T-helper 2 cell treated with Interferon-gamma antibody and Interleukin-4, amounts not matched to agents 100 ng/mL and 5 ng/mL, for 36 hours (primary cell): Measurements from ENCODE around the gene PACC1. TPM values are rescaled to one million over a fixed set of nuclear protein-coding genes. Genes with fewer than 3 reads are reported as not detected.

Source experiments
- intact Hi-C: fragments of 100-400 bp; cut with micrococcal nuclease; formaldehyde crosslinking; loops from one replicate; pipeline ENCODE4 v1.15.1; 2023
- total RNA-seq: library from RNA; stranded (reverse); gene quantifications from 2 replicates; pipeline ENCODE4 v1.2.3, GENCODE V29; 2022

PACC1 gene
- 14.3 and 15.6 TPM in 2 replicates for total RNA-seq

DNA sequence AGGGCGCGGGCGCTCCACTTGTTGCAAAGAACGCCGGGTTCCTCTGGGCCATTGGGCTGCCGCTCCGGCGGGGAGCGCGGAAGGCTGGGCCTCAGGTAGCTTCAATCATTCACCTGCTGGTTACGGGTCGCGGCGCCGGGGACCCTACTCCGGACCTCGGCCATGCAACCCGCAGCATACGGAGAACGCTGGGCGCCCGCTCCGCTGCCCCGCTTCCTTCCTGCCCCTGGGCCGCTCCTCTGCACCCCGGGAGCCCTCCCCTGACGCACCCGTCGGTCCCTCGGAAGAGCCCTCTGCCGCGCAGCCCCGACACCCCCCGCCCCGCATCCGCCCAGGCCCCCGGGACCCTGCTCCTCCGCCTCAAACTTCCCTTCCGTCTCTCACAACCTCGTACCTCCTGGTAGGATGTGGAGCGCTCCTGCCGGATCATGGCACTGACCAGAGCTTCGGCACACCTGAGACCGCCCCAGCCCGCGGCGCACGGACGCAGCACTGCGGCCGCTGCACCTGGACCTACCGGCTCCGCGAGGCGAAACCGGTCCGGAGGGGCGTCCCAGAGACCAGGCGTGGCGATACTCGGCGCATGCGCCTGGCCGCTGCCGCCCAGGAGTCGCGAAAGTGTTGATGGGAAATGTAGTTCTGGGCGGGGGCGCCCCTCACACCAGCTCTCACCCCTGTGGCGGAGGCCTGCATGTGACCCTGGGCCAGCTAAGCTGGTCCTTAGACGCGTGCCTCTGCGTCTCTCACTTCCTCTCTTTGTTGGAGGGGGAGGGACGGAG is at the start of gene PACC1:
TSS of gene PACC1 (minus strand) at position 559 of the 779 bp plus-strand sequence. CDS start at position 430, 129 bp downstream.
- intact Hi-C loops, result loop anchor here (1.0 to 10.0 kb wide), 5 partner anchors 18 to 840 kb away; partner anchors contain the start of genes DTL, INTS7, NENF and NSL1

DNA sequence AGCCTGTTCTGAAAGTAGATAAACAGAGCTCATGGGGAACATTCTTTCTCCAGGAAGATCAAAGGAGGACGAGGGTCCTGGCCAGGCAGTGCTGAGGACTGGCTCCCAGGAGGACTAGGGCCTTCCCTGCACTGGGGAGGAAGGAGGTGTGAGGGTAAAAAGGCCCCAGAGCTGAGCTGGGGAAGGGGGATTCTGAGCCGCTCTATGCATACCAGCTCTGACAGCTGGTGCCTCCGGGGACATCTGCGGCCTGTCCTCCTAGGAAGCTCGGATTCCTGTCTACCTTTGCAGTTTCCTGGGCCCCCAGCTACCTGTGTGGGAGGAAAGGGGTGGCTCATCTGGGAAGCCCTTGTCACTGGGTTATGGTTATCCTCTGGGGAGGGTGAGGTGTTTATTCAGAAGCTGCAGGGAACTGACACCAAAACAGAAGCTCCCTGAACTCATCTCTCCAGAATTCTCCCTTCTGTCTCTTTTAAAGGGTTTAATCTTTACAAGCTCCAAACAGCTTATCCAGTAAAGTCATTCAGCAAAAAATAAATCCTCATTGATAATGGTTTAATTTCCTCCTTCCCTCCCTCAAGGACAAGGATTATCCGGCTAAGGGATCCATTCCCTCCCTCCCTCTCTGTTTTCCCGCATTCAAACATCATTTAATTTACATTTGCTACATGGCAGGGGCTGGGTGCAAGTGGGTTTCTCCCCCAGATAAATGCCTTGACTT is 49.0 kb upstream of the PACC1 start:
- intact Hi-C loops, result no loop called here

DNA sequence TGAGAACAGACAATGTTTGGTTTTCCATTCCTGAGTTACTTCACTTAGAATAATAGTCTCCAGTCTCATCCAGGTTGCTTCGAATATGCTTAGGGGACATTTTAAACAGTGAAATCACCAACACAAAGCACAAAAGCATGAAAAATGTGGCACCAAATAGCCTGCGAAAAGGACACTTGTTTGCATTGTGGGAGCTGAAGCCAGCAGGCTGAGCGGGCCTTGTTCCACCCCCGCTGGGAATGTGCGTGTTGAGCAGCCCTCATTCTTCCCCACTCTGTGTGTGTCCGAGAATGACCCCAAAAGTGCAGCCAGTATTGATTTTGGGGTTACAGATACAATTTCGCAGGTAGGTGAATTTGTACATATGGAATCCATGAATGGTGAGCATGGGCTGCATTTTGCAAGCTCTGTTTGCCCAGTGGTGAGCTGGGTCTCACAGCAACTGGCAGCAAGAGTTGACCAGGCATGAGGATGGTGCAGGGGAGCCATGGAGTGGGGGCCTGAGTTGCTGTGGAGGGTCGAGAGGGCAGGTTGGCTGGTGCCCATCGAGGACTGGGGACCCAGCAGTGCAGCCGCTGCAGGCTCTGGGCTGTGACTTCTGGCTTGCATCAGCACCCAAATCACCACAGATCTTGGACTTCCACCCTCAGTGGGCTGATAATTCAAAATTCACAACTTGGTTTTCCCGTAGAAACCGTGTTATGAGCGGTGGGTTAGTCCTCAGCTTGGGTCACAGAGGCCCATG is 47.4 kb upstream of the PACC1 start:
- intact Hi-C loops, result no loop called here

DNA sequence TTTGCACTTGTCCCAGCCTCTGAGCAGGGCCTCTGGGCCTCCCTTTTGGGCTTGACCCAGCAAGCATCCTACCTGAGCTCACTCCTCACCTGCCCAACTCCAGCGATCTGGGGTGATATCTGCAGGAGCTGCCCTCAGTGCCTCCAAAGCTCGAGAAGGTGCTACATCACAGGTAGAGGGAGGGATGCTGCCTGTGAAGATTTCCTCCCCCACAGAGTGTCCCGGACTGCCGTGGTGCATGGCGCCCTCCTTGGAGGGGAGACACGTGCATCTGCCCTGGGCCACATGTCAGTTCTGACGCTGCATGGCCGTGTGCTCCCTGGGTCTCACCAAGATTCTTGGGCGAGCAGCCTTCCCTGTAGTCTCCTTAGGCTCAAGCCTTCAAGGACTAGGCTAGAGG is 45.7 kb upstream of the PACC1 start:
- intact Hi-C loops, result no loop called here

DNA sequence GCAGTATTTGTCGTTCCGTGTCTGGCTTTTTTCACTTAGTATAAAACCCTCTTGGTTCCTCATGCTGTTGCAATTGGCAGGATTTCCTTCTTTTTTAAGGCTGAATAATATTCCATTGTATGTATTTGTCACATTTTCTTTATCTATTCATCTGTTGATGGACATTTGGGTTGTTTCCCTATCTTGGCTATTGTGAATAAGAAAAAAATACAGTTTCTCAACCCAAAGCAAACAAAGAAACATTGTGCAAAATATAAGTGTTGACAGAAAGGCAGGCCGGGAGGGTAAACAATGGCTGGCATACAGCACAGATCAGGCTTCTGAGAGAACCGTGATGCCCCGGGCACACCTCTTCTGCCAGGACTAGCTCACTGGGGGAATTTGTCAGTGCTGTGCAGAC is 45.0 kb upstream of the PACC1 start:
- intact Hi-C loops, result loop anchor here (5.0 to 10.0 kb wide), 5 partner anchors 92 to 762 kb away; partner anchors contain the start of genes DTL and INTS7

DNA sequence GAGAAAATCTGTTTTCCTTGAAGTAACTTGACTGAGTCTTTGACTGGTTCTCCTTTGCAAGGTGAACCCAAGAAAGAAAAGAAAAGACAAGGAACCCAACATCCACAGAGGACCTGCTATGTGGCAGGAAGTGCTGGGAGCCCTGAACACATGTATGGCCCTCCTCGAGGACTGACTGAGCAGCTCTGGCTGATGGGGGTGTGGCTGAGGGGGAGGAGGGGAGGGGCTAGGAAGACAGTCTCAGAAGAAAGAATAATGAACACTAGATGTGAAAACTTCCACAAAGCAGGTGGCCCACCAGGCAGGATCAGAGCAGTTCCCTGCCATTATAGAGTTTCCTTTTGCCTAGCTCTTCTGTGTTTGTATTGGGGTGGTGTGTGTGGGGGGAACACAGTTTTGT is 44.1 kb upstream of the PACC1 start:
- intact Hi-C loops, result loop anchor here (5.0 to 10.0 kb wide), 5 partner anchors 92 to 762 kb away; partner anchors contain the start of genes DTL and INTS7

DNA sequence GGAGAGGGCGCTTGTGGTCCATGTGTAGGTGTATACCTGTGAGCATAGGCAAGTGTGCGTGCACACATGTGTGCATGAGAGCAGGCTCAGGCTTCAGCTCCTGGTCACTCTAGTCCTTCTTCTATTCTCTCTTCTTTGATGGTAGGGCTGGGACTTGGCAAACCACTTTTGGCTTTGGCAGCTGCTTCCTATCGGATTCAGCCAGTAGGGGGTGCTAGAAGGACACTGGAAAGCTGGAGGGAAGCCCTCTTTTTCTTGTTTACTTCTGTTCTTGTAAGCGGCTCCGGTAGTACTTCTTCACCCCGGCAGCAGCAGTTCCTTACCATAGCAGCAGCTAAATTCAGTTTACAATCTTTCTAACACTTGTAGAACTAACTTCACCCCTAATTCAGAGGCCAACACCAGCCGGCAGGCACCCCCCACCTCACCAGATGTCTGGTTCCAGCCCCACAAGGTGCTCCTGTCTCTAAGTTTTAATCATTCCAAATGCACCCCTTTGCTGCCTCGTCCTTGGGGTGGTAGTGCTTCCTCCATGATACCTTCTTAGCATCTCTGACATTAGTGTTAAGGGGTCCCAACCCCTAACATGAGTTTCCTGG is 43.2 kb upstream of the PACC1 start:
- intact Hi-C loops, result loop anchor here (2.0 to 10.0 kb wide), 6 partner anchors 91 to 761 kb away; partner anchors contain the start of genes DTL and INTS7

DNA sequence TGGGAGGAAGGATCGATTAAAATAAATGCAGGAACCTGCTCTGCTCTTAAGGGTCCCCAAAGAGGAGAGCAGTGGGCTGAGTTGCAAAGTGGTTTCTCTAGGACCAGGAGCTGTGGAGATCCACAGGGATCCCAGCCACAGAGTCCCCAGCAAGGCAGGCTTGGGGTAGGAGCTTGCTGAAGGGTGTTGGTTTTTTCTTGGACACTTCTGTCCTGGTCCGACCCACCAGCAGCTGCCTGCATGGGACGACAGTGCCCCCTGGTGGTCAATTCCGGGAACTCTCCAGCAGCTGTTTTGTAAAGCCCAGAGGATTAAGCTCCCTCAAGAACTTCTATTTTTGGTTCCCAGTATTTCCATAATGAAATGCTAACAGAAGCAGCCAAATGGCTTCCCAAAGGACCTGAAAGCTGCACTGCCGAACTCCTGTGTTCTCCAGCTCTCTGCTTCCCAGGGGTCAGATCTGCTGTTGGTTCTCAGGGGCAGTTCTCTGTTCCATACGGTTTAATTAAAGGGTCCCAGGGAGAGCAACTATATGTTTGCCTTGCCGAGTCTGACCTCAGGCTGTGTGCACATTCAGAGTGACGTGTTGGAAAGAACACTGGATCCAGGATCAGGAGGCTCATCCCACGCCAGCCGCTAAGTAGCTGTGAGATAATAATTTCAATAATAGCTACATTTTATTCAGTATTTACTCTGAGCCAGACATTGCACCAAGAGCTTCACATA is 41.3 kb upstream of the PACC1 start:
- intact Hi-C loops, result loop anchor here (1.0 to 10.0 kb wide), 7 partner anchors 89 to 776 kb away; partner anchors contain the start of genes DTL and INTS7

DNA sequence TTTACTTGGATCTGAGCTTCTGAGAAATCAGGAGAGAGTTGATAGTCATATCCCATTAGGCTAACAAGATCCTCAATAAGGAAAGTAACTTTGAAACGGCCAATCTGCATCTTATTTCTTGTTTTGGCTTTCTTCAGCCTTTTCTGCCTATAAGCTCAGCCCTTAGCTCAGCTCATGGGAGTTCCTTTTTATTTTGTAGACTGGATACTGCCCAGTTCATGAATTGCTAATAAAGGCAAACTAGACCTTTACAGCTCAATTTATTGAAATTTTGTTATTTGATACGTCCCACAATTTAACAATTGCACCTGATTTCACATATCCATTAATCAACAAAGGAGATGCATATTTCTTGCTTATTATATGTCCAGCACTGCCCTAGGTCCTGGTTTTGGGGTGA is 40.7 kb upstream of the PACC1 start:
- intact Hi-C loops, result loop anchor here (5.0 to 10.0 kb wide), 5 partner anchors 88 to 758 kb away; partner anchors contain the start of genes DTL and INTS7

DNA sequence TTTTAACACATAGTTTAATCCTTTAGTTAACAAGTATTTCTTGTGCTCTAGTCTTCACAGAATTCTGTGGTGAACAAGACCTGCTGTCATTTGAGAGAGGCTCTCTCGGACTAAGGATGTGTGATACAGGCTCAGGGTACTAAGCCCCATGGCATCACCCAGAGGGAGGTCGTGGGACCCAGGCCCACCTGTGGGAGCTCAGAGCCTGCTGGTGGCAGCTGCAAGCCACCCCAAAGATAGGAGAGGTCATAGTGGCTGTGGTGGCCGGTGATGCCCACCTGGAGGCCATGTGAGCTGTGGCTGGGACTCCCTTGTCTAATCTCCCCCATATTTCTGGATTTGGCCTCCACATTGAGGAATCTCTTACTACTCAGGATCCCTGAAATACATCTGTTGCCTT is 40.1 kb upstream of the PACC1 start:
- intact Hi-C loops, result loop anchor here (5.0 to 10.0 kb wide), 5 partner anchors 87 to 757 kb away; partner anchors contain the start of genes DTL and INTS7

DNA sequence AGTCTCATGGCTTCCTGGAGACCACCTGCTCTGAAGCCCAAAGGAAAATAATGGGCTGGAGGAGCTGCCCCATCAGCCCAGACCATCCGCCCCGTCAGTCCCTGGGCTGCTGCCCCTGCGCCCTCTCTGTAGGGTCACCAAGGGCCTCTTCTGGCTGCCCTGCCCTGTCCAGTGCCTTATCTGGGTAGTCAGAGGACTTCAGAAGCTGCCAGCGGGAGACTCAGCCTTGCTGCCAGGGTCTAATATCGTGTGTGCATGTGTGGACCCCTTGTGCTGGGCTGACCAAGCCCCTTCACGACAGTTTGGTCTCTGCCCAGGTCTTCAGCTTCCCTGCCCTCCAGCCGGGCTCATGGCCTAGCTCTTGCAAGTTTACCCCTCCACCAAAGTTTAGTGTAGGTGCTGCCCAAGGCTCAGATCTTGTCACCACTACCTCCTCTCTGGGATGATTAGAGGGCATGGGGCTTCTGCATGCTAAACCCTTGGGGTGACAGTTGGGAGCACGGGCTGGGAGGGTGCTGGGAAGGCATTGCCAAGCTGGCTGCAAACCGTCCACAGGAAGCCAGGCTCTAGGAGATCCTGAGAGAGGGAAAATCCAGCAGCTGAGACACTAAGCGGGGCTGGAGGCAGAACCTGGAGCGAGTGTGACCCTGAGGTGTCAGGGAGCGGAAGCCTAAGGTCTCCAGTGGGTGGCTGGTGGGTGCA is 38.6 kb upstream of the PACC1 start:
- intact Hi-C loops, result loop anchor here (10.0 kb wide), 1 partner anchor 419 kb away; the partner anchor contains the start of genes DTL and INTS7

DNA sequence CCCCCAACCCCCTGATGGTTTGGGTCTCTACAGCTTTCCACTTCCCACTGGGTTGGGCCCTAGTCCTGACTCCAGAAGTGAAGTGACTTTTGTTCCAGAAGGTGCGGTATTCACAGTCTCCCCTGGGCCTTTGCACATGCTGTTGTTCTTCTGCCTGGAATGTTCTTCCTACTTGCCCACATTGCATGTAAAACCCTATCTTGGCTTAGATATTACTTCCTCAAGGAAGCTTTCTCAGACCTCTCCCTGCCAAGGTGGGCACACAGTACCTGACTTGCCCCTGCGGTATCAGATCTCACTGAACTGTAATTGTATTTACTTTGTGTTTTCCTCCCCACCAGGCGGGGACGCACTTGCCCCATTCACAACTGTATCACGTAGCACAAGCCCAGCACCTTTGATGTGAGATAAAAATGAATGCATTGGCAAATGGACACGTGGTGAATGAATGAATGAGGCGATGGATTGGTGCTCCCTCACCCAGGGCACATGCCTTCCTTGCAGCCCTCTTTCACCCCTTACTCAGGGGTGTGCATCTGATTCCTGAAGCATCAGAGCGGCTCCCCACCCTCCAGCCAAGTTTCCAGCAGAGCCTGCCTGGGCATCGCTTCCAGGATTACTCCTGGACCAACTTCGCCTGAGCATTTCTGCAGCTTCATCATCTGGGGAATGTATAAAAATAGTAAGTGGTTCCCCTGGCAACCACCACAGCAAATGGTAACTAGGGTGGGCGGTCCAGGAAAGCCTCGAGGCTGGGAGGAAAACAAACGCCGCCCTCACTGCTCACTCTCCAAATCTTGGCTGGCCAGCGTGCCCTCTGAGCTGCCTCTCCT is 37.9 kb upstream of the PACC1 start:
- intact Hi-C loops, result loop anchor here (10.0 kb wide), 1 partner anchor 418 kb away; the partner anchor contains the start of genes DTL and INTS7

DNA sequence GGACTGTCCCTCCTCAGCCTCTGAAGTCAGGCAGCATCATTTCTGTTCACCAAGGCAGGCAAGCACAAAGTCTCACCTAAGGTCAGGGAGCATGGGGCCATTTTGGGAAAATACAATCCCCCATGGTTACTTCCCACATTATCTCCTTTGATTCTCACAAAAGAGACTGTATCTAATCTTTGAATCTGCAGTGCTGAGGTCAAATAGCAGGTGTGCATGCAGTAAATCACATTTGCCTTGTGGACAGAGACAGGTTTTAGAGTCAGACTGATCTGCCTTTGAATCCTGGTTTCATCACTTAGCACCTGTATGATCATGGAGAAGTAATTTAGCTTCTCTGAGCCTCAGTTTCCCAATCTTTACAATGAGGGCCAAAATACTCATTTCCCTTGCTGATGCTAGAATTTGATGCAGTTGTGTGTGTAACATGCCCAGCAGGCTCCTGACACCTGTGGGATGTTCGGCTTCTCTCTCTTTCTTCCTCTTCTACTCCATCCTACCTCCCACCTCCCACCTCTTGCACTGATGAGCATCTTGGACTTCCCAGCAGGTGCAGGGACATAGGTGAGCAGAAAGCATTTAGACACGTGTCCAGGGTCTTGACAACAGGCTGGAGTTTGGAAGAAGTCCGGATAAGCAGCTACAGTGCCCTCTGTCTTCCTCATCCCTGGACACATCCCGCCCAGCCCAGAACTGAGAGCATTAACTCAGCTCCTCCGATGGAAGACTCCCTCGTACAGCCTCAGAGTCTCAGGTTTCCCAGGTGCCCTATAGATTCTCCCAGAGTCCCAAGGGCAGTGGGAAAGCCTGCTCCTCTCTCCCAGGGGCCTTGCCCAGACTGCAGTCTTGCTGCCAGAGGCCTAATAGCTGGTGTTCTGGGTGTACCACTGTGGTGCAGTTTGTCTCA is 37.0 kb upstream of the PACC1 start:
- intact Hi-C loops, result loop anchor here (10.0 kb wide), 1 partner anchor 417 kb away; the partner anchor contains the start of genes DTL and INTS7

DNA sequence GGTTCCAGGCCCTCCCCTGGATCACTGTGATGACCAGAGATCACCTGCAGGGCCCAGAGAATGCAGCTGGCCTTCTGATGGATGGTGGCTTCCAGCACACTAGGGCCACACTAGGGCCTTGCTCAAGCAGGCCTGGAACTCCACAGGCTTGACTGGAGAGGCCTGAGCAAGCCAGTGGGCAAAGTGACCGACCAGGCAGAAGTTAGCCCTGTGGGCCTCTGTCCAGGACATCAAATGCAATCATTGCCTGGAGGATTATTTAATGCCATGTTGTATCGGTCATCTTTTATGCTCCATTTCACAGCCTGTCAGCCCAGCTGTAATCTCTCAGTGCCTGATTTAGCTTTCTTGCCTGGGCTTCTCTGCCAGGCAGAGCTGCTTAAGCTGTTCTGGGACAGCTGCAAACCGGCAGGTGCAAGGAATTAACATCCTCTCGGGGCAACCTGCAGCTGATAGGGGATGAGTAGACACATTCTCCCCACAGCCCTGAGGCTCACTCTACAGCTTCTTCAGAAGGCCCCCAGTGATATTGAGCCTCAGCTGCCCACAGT is 35.7 kb upstream of the PACC1 start:
- intact Hi-C loops, result loop anchor here (10.0 kb wide), 1 partner anchor 416 kb away; the partner anchor contains the start of genes DTL and INTS7

DNA sequence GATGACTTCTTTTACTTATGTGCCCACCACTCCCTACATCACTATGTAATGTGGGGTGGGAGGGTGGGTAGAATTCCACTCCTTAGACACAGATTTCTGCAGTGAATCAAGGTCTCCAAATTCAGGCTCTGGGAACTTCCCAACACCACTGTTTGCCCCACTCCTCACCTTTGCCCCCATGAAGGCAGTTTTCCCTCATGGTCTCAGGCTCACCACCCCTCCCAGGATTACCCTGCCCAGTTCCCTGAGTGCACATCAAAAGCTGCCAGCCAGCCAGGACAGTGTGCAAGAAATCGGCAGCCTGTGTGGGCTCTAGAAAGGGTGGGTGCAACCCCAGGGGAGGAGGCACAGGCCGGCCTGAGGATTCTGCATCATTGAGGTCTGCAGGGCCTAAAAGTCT is 32.8 kb upstream of the PACC1 start:
- intact Hi-C loops, result no loop called here

DNA sequence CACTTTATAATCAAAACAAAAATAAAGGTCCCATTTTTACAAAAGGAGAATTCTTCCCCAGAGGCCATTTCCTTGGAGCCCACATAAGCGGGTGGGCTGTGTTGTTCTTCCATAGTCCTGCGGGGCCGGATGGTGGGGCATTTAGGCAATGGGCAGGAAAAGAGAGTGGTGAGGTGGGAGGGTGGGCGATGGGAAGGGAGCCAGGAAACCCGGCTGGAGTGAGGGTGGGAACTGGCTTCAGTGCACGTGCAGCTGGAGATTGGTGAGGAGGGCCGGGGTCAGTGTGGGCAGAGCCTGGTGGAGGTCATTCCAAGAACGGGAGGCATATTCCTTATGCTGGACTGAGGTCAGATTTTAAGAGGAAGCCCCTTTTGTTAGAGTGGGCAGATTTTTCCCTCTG is 31.6 kb upstream of the PACC1 start:
- intact Hi-C loops, result no loop called here

DNA sequence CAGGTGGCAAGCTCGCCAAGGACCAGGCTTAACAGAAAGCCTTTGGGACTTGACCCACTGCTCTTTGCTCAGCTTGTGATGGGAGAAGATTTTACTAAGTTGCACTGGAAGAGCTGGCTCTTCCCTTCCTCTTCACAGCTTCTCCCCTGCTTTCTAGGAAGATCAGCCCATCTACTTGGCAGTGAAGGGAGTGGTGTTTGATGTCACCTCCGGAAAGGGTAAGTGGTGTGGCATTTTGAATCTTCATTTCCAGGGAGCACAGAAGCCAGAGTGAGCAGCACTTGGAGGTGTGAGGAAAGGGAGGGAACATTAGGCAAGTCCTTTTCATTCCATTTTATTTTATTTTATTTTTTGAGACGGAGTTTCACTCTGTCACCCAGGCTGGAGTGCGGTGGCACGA is 27.7 kb upstream of the PACC1 start:
- intact Hi-C loops, result no loop called here
